ENCODE measurements around the gene PMVK. TPM values are rescaled to one million over a fixed set of nuclear protein-coding genes. Genes with fewer than 3 reads are reported as not detected.

Gene PMVK
- total and polyA plus RNA-seq, 10 of the 15 experiments (the other 5 are each of a cell fraction or from before 2014, with no cell fraction given): 6.0 to 121 (median 49.4) TPM

DNA sequence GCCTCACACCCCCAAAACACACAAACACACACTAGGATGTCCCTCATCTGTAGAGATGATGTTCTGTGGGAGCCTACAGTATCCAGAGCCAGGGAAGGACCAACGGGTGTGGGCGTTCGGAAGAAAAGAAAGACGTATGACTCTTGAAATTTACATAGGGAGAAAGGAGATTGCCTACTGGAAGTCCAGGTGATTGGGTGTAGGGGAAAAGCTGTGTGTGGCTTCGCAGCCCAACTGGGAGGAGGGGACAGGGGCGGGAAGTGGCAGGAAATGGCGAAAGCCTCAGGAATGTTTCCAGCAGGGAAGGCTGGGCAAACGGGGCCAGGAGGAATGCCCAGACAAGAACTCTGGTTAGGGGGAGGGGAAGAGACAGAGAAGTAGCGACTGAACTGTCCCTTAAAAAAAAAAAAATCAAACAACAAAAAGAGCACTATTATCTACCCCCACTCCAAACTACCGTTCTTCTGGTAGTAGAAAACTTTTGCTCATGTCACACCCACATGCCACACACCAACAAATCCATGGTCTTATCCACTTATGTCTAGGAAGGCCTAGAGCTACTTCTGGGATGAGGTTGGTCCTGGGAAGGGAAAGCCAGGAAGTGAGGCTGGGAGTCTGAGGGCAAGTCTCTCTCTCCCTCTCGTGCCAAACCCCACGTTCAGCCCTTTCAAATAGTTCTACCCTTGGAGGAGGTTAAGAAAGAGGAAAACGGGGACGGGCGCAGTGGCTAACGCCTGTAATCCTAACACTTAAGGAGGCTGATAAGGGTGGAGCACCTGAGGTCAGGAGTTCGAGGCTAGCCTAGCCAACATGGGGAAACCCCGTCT lies 36.2 kb upstream of the PMVK start:
- ChIA-PET POLR2A (interaction anchor here (0.6 to 9.8 kb wide), 15 partner anchors 8 to 1274 kb away, joined by 3 to 140 read pairs (median 4); partner anchors contain the start of genes FLAD1, PBXIP1, PMVK and PYGO2), SMC1A (ENCODE audit: uncharacterized antibody, unreplicated experiment) (interaction anchor here (0.6 to 5.4 kb wide), 11 partner anchors 9 to 103 kb away, joined by 3 to 30 read pairs (median 4); partner anchors contain the start of genes FLAD1, KCNN3 and PBXIP1), CTCF (interaction anchor here (0.7 to 20.6 kb wide), 11 partner anchors 8 to 225 kb away, joined by 3 to 226 read pairs (median 4); partner anchors contain the start of genes FLAD1, LENEP and ZBTB7B), RAD21 (ENCODE audit: unreplicated experiment) (interaction anchor here (0.9 to 2.8 kb wide), 9 partner anchors 10 to 103 kb away, joined by 3 to 20 read pairs (median 8); partner anchors contain the start of genes FLAD1, KCNN3, PBXIP1 and PYGO2)
- FAIRE-seq (no peak), DNase-seq (ENCODE audit: low read depth, low spot score) (no peak), ATAC-seq (no peak)
- TF ChIP-seq, protein P1, sequence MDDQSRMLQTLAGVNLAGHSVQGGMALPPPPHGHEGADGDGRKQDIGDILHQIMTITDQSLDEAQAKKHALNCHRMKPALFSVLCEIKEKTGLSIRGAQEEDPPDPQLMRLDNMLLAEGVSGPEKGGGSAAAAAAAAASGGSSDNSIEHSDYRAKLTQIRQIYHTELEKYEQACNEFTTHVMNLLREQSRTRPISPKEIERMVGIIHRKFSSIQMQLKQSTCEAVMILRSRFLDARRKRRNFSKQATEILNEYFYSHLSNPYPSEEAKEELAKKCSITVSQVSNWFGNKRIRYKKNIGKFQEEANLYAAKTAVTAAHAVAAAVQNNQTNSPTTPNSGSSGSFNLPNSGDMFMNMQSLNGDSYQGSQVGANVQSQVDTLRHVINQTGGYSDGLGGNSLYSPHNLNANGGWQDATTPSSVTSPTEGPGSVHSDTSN (IDR thresholded peaks at IDR 0.05; ENCODE audit: insufficient replicate concordance, low read depth, low read length): no peak
- TF ChIP-seq CHD1 (IDR thresholded peaks at IDR 0.05; ENCODE audit: low read depth, low read length): no peak
- no peak for TF ChIP-seq SP1 (IDR thresholded peaks at IDR 0.05; ENCODE audit: low read depth, low read length)
- no peak for TF ChIP-seq TARDBP (IDR thresholded peaks at IDR 0.05; ENCODE audit: borderline replicate concordance)
- no peak for TF ChIP-seq ZZZ3 (IDR thresholded peaks at IDR 0.05; ENCODE audit: control insufficient read depth, insufficient read length, low read depth)
- TF ChIP-seq MEF2B (IDR thresholded peaks at IDR 0.05; ENCODE audit: partially characterized antibody, poor library complexity, severe bottlenecking): no peak
- TF ChIP-seq, protein P2, sequence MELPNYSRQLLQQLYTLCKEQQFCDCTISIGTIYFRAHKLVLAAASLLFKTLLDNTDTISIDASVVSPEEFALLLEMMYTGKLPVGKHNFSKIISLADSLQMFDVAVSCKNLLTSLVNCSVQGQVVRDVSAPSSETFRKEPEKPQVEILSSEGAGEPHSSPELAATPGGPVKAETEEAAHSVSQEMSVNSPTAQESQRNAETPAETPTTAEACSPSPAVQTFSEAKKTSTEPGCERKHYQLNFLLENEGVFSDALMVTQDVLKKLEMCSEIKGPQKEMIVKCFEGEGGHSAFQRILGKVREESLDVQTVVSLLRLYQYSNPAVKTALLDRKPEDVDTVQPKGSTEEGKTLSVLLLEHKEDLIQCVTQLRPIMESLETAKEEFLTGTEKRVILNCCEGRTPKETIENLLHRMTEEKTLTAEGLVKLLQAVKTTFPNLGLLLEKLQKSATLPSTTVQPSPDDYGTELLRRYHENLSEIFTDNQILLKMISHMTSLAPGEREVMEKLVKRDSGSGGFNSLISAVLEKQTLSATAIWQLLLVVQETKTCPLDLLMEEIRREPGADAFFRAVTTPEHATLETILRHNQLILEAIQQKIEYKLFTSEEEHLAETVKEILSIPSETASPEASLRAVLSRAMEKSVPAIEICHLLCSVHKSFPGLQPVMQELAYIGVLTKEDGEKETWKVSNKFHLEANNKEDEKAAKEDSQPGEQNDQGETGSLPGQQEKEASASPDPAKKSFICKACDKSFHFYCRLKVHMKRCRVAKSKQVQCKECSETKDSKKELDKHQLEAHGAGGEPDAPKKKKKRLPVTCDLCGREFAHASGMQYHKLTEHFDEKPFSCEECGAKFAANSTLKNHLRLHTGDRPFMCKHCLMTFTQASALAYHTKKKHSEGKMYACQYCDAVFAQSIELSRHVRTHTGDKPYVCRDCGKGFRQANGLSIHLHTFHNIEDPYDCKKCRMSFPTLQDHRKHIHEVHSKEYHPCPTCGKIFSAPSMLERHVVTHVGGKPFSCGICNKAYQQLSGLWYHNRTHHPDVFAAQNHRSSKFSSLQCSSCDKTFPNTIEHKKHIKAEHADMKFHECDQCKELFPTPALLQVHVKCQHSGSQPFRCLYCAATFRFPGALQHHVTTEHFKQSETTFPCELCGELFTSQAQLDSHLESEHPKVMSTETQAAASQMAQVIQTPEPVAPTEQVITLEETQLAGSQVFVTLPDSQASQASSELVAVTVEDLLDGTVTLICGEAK (IDR thresholded peaks at IDR 0.05; ENCODE audit: borderline replicate concordance): no peak
- no peak for TF ChIP-seq LARP7 (IDR thresholded peaks at IDR 0.05)
- no peak for TF ChIP-seq NFYA (IDR thresholded peaks at IDR 0.05; ENCODE audit: borderline replicate concordance, low read depth, low read length)
- TF ChIP-seq ZNF217 (IDR thresholded peaks at IDR 0.05): no peak
- no peak for TF ChIP-seq ZNF592 (IDR thresholded peaks at IDR 0.05)
- intact Hi-C loops (cut with micrococcal nuclease; ENCODE audit: unreplicated experiment): loop anchor here (5.0 kb wide), 1 partner anchor 90 kb away; the partner anchor contains the start of gene EFNA4
- H3K79me2 ChIP-seq (ENCODE audit: control insufficient read depth, insufficient read depth, low read length): peaks cover 70% of the 10 kb centered on the region
- H3K4me2 ChIP-seq (ENCODE audit: control insufficient read depth, insufficient read depth): peak overlapping the region; percentile 88
- H2AFZ ChIP-seq (ENCODE audit: control insufficient read depth, low read depth, low read length): no peak overlapping the region
- peaks cover 31% of the 10 kb centered on the region for H3K4me1 ChIP-seq (ENCODE audit: control insufficient read depth, insufficient read depth, low read length)
- no peaks in the 10 kb centered on the region for H4K20me1 ChIP-seq (ENCODE audit: control insufficient read depth, insufficient read depth)
- H3K27me3 ChIP-seq (replicated peaks in 1 of 2; ENCODE audit: control insufficient read depth in 2 of 2, insufficient read depth in 2 of 2, low read length in 1 of 2): no peaks in the 10 kb centered on the region
- in situ Hi-C loops (cut with MboI): no loop called here
- peak overlapping the region; percentile 61 for H3K4me3 ChIP-seq
- BruUV-seq (replicated peaks): TSS peak; percentile 56
- H3K36me3 ChIP-seq (ENCODE audit: control insufficient read depth in 2 of 2, insufficient read depth in 2 of 2, low read length in 1 of 2): peaks cover 0 to 7% of the 10 kb centered on the region in 2 experiments; a peak in 2 of 4 replicates
- H3K9me3 ChIP-seq (replicated peaks; ENCODE audit: control insufficient read depth, insufficient read depth, low read length): no peaks in the 10 kb centered on the region
- 71% methylated on average over 17 of the region's 18 CpGs for WGBS (ENCODE audit: insufficient coverage, insufficient replicate concordance, low lambda C conversion rate, missing lambda C conversion rate)
- no peak overlapping the region; the same call in 1 of the 2 replicates for H3K27ac ChIP-seq (ENCODE audit: control insufficient read depth, insufficient read depth)
- peak overlapping the region; percentile 93 for H3K9ac ChIP-seq (ENCODE audit: control insufficient read depth, insufficient read depth, low read length)
